Activated T-helper 17 cell treated with anti-CD3 and anti-CD28 coated beads, Interleukin-2, amount 50 U/mL, for 72 hours (primary cell): ENCODE measurements around the gene IMP4. TPM values are rescaled to one million over a fixed set of nuclear protein-coding genes. Genes with fewer than 3 reads are reported as not detected.

Experiments used
- ATAC-seq: fragments of 150-1000 bp; cut with Tn5 transposase; replicated peaks from 2 replicates; pipeline ENCODE4 v1.10.0; 2021; ENCODE audit warnings: mild to moderate bottlenecking, moderate library complexity
- H3K27ac Mint-ChIP-seq: one replicate; pipeline ENCODE4 v1.8.0; 2022; ENCODE audit warnings: mixed read lengths
- H3K27me3 Mint-ChIP-seq: one replicate; pipeline ENCODE4 v1.8.0; 2022; ENCODE audit warnings: mixed read lengths
- H3K36me3 Mint-ChIP-seq: one replicate; pipeline ENCODE4 v1.8.0; 2022; ENCODE audit warnings: low read depth, mild to moderate bottlenecking, mixed read lengths
- H3K4me1 Mint-ChIP-seq: one replicate; pipeline ENCODE4 v1.8.0; 2022; ENCODE audit warnings: mixed read lengths
- H3K4me3 Mint-ChIP-seq: one replicate; pipeline ENCODE4 v1.8.0; 2022; ENCODE audit warnings: mild to moderate bottlenecking, mixed read lengths
- H3K9me3 Mint-ChIP-seq: one replicate; pipeline ENCODE4 v1.8.0; 2022; ENCODE audit warnings: mixed read lengths
- total RNA-seq, 2 donors: library from RNA; stranded (reverse); gene quantifications; one replicate each; pipeline ENCODE4 v1.2.3, GENCODE V29; 2022

IMP4 gene, protein sequence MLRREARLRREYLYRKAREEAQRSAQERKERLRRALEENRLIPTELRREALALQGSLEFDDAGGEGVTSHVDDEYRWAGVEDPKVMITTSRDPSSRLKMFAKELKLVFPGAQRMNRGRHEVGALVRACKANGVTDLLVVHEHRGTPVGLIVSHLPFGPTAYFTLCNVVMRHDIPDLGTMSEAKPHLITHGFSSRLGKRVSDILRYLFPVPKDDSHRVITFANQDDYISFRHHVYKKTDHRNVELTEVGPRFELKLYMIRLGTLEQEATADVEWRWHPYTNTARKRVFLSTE
- total RNA-seq = 100 to 1,000 TPM in 1 of 2 donors, 10 to 100 TPM in 1; 79.8 to 134 TPM

DNA sequence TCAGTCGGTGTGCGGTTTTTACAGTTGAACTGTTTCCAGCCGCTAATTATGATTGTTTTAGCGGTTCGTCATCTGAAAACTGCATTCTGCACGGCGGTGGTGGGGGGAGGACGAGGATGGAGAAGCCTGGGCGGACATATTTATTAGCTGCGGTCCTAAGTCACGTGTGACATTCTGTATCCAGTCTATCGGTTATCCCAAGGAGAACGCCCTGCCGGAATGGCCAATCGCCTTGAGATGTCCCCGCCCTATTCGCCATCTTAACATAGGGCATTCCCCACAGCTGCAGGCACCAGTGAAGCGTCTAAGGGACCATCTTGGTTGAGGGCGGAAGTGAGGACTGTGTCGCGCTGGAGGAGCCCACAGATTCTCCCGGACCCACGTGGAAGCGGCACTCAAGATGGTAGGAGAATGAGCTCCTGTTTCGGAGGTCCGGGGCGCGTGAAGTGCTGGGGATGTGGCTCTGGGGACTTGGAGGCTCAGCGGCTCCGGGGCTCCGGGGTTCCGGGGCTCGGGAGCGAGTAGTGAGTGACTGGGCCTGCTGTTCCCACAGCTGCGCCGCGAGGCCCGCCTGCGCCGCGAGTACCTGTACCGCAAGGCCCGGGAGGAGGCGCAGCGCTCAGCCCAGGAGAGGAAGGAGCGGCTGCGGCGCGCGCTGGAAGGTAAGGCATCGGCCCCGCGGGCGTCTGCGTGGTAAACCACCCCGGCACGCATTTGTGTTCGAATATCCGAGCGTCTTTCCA lies at the start of gene IMP4:
TSS of gene IMP4 (plus strand) at position 365 of the 743 bp plus-strand sequence. CDS start at position 401, 36 bp downstream.
- H3K4me3 Mint-ChIP-seq = peak within 1 kb of the TSS; percentile 94
- H3K27me3 Mint-ChIP-seq = no peaks in the 10 kb centered on the region
- H3K27ac Mint-ChIP-seq = peak within 1 kb of the TSS; percentile 96
- peaks cover 21% of the 10 kb centered on the region for H3K4me1 Mint-ChIP-seq
- ATAC-seq = peak; percentile 91
- H3K36me3 Mint-ChIP-seq = peaks cover 95% of the 10 kb centered on the region
- H3K9me3 Mint-ChIP-seq = no peaks in the 10 kb centered on the region

DNA sequence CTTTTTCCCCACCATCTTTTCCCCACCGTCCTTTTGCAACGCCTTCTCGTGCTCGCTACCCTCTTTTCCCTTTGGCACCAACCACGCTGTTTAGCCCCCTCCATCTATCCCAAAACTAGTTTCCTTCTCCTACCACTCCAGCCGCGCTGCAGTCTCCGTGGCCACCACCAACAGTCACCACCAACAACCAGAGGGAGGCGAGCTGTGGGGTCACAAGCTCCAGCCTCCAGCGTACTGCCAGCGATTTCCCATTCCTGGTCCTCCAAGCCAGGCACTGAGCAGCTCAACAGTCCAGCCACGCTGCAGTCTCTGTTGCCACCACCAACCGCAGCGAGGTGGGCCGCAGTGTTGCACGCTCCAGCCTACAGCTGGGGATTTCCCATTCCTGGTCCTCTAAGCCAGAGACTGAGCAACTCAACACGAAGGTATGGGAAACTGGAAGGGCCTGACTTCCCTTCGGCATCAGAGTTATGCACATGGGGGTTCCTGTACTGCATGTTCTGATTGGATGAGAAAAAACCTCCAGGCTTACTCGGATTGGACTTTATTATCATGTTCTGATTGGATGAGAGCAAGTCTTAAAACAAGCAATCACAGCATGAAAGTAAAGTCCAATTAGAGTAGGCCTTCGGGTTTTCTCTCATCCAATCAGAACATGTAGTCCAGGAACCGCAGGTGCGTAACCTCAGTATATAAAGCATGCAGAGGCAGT lies 42.3 kb upstream of the IMP4 start:
- Mint-ChIP-seq H3K4me1 (no peaks in the 10 kb centered on the region), H3K4me3 (no peak overlapping the region), H3K9me3 (no peaks in the 10 kb centered on the region), H3K27ac (no peak overlapping the region), H3K27me3 (peaks cover 32% of the 10 kb centered on the region), H3K36me3 (no peaks in the 10 kb centered on the region)
- ATAC-seq = no peak

DNA sequence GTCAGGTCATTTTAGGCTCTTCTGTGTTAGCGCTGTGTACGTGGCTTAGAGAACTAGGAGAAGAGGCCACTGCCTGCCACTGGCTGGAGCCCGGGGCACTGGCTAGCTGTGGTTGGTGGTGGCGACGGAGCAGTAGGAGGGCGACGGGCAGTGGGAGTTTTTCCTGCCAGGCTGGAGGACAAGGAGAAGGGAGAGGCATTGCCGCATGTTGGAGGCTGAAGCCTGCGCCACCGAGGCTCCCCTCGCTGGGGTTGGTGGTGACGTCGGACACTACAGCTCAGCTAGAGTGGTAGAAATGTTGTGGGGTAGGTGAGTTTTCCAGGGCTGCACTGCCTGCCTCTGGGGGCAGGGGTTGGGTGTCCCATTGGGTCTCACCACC lies 41.7 kb upstream of the IMP4 start:
- peaks cover 27% of the 10 kb centered on the region for H3K27me3 Mint-ChIP-seq
- no peaks in the 10 kb centered on the region for H3K9me3 Mint-ChIP-seq
- H3K4me3 Mint-ChIP-seq = no peak overlapping the region
- no peak for ATAC-seq
- no peaks in the 10 kb centered on the region for H3K36me3 Mint-ChIP-seq
- H3K4me1 Mint-ChIP-seq = no peaks in the 10 kb centered on the region
- no peak overlapping the region for H3K27ac Mint-ChIP-seq

DNA sequence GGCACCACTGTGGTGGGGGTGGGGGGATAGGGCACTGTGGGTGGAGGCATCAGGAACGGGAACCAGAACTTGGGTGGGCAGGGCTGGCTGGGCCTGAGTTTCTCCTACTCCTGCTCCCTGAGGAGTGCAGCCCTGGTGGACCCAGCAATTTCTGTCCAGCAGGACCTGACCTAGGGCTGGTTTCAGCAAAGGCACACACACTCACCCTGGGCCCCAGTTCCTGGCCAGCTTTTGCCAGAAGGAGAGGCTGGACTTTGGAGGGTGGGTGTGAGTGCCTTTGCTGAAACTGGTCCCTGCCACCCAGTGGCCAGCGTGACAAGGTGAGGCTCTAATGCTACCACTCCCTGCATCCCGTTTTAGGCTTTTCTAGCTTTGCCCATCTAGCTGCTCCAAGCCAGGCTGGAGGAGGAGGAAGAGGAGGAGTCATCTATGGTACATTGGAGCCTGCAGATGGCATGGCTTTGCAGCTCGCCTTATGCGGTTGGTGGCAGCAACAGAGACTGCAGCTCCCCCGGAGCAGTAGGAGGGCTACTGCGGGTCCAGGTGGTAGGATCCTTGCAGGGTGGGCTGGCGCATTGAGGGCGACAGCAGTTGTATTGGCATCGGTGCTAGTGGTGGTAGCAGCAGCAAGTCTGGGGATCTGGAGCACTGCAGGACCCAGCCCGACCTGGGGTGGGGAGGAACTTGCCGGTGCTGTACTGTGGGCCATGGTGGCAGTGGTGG lies 40.4 kb upstream of the IMP4 start:
- Mint-ChIP-seq H3K9me3 (no peaks in the 10 kb centered on the region), H3K27ac (no peak overlapping the region), H3K4me3 (no peak overlapping the region), H3K4me1 (no peaks in the 10 kb centered on the region), H3K27me3 (peaks cover 23% of the 10 kb centered on the region), H3K36me3 (no peaks in the 10 kb centered on the region)
- ATAC-seq = no peak

DNA sequence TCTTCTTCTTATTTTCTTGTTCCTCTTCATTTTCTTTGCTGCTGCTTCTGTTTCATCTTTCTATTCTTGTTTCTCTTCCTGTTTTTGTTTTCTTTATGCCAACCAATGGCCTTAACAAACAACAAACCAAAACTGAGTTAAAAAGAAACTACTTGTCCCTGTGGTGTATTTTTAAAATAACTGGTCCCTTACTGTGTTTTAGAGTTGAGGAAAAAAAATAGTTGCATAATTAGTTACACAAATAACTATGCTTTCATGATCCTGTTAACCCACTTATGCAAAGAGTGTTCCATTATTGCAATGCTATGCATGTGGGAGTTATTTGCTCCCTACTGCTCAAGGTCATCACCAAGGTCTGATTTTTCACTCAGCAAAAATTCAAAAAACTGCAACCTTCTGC lies 39.5 kb upstream of the IMP4 start:
- H3K4me3 Mint-ChIP-seq = no peak overlapping the region
- peaks cover 16% of the 10 kb centered on the region for H3K27me3 Mint-ChIP-seq
- H3K27ac Mint-ChIP-seq = no peak overlapping the region
- H3K36me3 Mint-ChIP-seq = no peaks in the 10 kb centered on the region
- H3K4me1 Mint-ChIP-seq = no peaks in the 10 kb centered on the region
- H3K9me3 Mint-ChIP-seq = no peaks in the 10 kb centered on the region
- no peak for ATAC-seq

DNA sequence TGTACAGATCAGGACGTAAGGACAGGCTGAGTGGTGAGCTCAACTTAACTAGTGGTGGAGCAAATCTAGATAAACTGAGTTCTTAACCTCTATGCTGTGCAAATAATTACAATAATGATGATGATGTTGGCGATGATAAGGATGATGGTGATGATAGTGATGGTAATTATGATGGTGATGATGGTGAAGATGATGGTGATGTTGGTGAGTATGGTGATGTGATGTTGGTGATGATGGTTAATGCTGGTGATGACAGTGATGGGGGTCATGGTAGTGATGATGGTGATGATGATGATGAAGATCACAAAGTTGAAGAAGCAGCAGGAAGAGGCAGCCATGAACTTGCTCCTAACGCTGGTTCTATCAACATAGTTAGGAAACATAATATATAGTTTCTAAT lies 38.0 kb upstream of the IMP4 start:
- Mint-ChIP-seq H3K4me1 (no peaks in the 10 kb centered on the region), H3K9me3 (no peaks in the 10 kb centered on the region), H3K4me3 (no peak overlapping the region), H3K27ac (no peak overlapping the region), H3K27me3 (peaks cover 14% of the 10 kb centered on the region), H3K36me3 (no peaks in the 10 kb centered on the region)
- no peak for ATAC-seq

DNA sequence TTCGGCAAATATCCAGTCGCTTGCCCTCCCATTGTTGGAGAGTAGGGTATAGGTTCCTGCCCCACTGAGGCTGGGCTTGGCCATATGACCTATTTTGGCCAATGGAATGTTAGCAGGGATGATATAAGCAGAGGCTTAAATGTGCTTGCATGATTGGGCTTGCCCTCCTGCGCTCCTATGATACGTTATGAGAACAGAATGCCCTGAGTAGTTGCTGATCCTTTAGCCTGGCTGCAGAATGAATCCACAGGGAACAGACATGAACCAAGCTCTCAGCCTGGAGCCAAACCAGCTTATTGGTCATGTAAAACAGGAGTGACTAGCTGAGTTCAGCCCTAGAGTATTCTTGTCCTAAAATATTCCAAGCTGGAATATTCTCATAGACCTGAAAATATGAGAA lies 34.8 kb upstream of the IMP4 start:
- Mint-ChIP-seq H3K4me1 (no peaks in the 10 kb centered on the region), H3K4me3 (no peak overlapping the region), H3K9me3 (no peaks in the 10 kb centered on the region), H3K27me3 (peaks cover 4% of the 10 kb centered on the region), H3K27ac (no peak overlapping the region), H3K36me3 (no peaks in the 10 kb centered on the region)
- ATAC-seq = no peak

DNA sequence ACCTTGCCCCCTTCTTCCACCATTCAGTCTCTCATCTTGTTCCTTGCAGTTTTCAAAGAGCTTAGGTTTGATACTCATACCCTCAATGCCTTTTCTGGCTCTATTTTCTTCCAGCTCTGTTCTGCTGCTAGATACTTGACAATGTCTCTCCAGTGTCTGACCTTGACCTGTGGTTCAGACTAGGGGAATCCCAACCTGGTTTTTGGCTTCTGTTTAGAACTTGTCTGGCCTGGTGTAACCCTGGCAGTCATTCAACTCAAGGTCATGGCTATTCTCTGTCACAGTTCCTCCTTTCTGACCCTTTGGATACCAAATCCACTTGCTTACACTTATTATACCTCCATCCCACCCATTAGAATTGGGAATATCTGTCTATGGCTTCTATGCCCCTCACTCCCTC lies 31.8 kb upstream of the IMP4 start:
- H3K4me3 Mint-ChIP-seq = no peak overlapping the region
- H3K9me3 Mint-ChIP-seq = no peaks in the 10 kb centered on the region
- no peaks in the 10 kb centered on the region for H3K4me1 Mint-ChIP-seq
- no peak overlapping the region for H3K27ac Mint-ChIP-seq
- no peaks in the 10 kb centered on the region for H3K36me3 Mint-ChIP-seq
- H3K27me3 Mint-ChIP-seq = peaks cover 8% of the 10 kb centered on the region
- no peak for ATAC-seq

DNA sequence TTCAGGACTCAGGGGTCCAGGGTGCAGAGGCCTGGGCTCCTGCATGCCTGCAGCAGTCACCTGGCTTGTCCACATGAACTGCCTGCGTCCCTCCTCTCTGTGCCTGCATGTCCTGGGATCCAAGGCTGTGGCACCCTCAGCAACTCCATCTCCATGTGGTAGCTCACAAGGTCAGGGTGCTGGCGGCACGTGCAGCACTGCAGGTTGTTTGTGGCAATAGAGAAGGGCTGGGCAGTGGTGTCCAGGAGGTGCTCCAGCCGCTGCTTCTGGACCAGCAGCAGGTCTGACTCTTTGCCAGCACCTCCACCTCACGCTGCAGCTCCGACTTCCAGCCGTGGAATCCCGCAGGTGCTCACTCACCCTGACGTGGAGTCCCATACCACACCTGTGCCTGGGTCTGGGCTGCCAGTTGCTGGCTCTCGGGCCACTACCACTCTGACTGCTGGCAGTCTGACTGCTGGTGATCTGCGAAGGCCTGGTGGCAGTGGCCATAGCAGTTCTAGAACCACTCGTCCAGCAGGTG lies 28.8 kb upstream of the IMP4 start:
- no peak for ATAC-seq
- Mint-ChIP-seq H3K4me1 (no peaks in the 10 kb centered on the region), H3K9me3 (no peaks in the 10 kb centered on the region), H3K27me3 (peaks cover 4% of the 10 kb centered on the region), H3K4me3 (no peak overlapping the region), H3K27ac (no peak overlapping the region), H3K36me3 (no peaks in the 10 kb centered on the region)

DNA sequence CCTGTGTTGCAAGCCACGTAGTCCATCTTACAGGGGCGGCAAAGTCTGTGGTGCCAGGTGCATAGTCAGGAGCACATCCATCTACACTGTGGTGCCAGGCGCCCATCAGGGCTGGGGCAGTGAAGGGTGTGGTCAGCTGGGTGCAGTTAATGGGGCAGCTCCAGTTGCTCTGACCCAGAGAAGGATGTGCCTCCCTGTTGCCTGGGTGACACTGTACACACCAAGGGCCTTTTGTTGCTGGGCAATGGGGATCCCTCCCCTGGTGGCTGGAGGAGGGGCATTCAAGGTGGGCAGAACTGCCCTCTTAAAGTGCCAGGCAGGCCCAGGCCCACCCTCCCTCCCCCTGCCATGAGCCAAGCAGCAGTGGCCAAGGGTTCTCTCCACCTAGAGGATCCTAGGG lies 28.3 kb upstream of the IMP4 start:
- H3K36me3 Mint-ChIP-seq = no peaks in the 10 kb centered on the region

DNA sequence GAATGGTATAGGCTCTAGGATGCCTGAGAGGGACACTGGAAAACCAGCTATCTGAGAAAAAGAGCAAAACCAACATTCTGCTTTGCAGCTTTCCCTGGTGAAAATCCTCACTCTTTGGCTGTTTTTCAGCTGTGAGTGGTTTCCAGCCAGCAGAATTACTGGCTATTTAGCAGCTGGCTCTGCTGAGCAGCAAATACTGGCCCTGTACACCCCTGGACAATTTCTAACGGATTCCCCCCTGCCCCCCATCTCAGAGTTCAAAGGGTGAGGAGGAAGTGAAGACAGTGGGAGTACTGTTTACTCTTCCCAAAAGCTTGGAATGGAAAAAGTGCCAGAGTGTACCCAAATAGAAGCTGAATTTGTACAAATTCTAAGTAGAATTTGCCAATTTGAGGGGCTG lies 26.1 kb upstream of the IMP4 start:
- H3K36me3 Mint-ChIP-seq = no peaks in the 10 kb centered on the region
- H3K9me3 Mint-ChIP-seq = no peaks in the 10 kb centered on the region
- no peak overlapping the region for H3K4me3 Mint-ChIP-seq
- no peak for ATAC-seq
- H3K4me1 Mint-ChIP-seq = no peaks in the 10 kb centered on the region
- no peak overlapping the region for H3K27ac Mint-ChIP-seq
- H3K27me3 Mint-ChIP-seq = peaks cover 4% of the 10 kb centered on the region

More for the DNA sequence above, 28.3 kb upstream of the IMP4 start:
- Mint-ChIP-seq H3K4me1 (no peaks in the 10 kb centered on the region), H3K27ac (no peak overlapping the region), H3K4me3 (no peak overlapping the region), H3K27me3 (peaks cover 4% of the 10 kb centered on the region), H3K9me3 (no peaks in the 10 kb centered on the region)
- no peak for ATAC-seq

DNA sequence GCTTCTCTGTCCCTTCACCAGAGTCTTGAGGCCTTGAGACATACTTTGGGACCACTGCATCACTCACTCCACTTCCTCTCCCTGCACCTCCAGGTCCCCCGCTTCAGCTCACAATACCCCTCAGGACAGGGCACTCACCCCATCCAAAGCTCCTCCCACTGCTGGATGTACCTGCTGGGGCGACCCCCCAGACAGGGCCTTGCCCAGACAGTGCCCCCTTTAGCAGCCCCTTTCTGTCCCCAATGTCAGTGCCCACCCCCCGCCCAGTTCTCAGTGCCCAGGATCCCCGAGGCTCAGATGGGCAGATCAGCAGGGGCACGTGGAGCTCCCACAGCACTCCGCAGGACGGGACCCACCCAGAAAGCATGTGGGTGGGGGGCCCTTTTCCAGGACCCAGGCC lies 23.8 kb upstream of the IMP4 start:
- ATAC-seq = no peak
- H3K27ac Mint-ChIP-seq = no peak overlapping the region
- H3K27me3 Mint-ChIP-seq = peaks cover 6% of the 10 kb centered on the region
- no peaks in the 10 kb centered on the region for H3K4me1 Mint-ChIP-seq
- H3K4me3 Mint-ChIP-seq = no peak overlapping the region
- H3K9me3 Mint-ChIP-seq = no peaks in the 10 kb centered on the region
- no peaks in the 10 kb centered on the region for H3K36me3 Mint-ChIP-seq

DNA sequence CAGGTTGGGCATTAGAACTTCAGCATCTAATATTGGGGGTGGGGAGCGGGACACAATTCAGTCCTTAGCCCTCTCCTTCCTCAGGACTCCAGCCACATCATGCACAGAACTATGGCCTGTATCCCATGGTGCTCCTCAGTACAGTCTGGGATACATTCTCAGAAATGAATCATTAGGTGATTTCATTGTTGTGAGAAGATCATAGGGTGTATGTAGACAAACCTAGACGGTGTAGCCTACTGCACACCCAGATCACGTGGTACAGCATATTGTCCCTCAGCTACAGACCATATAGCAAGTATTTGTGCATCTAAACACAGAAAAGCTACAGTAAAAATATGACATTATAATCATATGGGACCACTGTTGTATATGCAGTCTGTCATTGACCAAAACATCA lies 23.2 kb upstream of the IMP4 start:
- H3K36me3 Mint-ChIP-seq = no peaks in the 10 kb centered on the region
- H3K27ac Mint-ChIP-seq = no peak overlapping the region
- no peak overlapping the region for H3K4me3 Mint-ChIP-seq
- H3K9me3 Mint-ChIP-seq = no peaks in the 10 kb centered on the region
- no peaks in the 10 kb centered on the region for H3K4me1 Mint-ChIP-seq
- H3K27me3 Mint-ChIP-seq = peaks cover 10% of the 10 kb centered on the region
- no peak for ATAC-seq
